Esophagus muscularis mucosa (tissue), 4 donors: ENCODE results near the gene USP33.

Experiments
- EP300 ChIP-seq: sonication (generic); formaldehyde crosslinking; IDR thresholded peaks from one replicate; pipeline ENCODE4 v1.6.1; 2017; ENCODE audit warnings: antibody characterized with exemption
- POLR2A ChIP-seq: fragments of 450-650 bp; IDR thresholded peaks from one replicate; pipeline ENCODE4 v1.6.1; 2017; ENCODE audit warnings: antibody characterized with exemption, moderate library complexity, mild to moderate bottlenecking, low read depth
- TF ChIP-seq, protein P1 (sequence below), 3 experiments: fragments of 200-600 bp in 2 of 3; fragments of 450-650 bp in 1 of 3; sonication (generic) in 2 of 3; IDR thresholded peaks; one replicate each; pipeline ENCODE4 v1.5.1; 2017 to 2019; ENCODE audit warnings: antibody characterized with exemption in 3 of 3, mild to moderate bottlenecking in 2 of 3, moderate library complexity in 1 of 3

DNA sequence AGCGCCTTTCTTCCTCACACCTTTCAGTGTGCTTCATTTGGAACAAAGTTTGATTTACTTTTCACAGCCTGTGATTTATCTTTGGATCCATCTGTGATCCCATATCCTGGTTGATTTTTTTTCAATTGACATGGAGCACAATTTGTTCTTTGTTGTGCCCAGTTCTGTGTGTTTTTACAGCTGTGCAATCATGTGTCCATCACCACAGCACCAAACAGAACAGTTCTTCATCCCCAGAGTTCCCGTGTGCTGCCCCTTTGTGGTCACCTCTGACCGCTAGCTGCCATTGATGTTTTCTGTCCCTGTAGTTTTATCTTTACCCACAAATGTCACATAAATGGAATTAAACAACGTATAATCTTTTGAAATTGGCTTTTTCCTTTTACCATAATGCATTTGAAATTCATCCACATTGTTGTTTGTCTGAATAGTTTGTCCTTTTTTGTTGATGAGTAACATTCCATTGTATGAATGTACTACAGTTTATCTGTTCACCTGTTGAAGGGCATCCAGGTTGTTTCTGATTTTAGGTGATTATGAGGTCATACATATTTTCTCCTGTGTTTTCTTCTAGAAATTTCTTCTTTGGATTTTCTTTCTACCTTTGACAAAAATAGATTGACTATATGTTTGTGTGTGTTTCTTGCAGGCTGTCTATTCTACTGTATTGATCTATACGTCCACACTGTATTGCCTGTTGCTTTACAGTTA, 37.2 kb upstream of the USP33 start:
- TF ChIP-seq EP300 (no peak), POLR2A (no peak)
- TF ChIP-seq, protein P1, sequence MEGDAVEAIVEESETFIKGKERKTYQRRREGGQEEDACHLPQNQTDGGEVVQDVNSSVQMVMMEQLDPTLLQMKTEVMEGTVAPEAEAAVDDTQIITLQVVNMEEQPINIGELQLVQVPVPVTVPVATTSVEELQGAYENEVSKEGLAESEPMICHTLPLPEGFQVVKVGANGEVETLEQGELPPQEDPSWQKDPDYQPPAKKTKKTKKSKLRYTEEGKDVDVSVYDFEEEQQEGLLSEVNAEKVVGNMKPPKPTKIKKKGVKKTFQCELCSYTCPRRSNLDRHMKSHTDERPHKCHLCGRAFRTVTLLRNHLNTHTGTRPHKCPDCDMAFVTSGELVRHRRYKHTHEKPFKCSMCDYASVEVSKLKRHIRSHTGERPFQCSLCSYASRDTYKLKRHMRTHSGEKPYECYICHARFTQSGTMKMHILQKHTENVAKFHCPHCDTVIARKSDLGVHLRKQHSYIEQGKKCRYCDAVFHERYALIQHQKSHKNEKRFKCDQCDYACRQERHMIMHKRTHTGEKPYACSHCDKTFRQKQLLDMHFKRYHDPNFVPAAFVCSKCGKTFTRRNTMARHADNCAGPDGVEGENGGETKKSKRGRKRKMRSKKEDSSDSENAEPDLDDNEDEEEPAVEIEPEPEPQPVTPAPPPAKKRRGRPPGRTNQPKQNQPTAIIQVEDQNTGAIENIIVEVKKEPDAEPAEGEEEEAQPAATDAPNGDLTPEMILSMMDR (IDR thresholded peaks at IDR 0.05): no peak
